ENCODE data around the gene DEFB112. TPM values are rescaled to one million over a fixed set of nuclear protein-coding genes. Genes with fewer than 3 reads are reported as not detected.

DEFB112 gene
- total RNA-seq, 4 donors from 2014 or later: not detected

GRCh38 chr6:50030350-50030749, 19.4 kb downstream of the DEFB112 start:
- WGBS, 2 donors: 85 to 89% methylated on average over 7 to 14 of the region's 14 CpGs

GRCh38 chr6:50025258-50025657, 24.5 kb downstream of the DEFB112 start:
- no peak overlapping the region for H3K4me3 ChIP-seq (ENCODE audit: low read depth, poor library complexity, severe bottlenecking)
- no peak for TF ChIP-seq CTCF (IDR thresholded peaks at IDR 0.05)
- no peak for TF ChIP-seq POLR2A (IDR thresholded peaks at IDR 0.05)
- WGBS, 2 donors: 55 to 64% methylated on average over 4 of the region's 4 CpGs
- no peak for DNase-seq (ENCODE audit: low spot score in 2 of 2)
- intact Hi-C loops (cut with DNase I; ENCODE audit: low total_unique reads): no loop called here

More at GRCh38 chr6:50030350-50030749, 19.4 kb downstream of the DEFB112 start:
- no peak for DNase-seq (ENCODE audit: low spot score in 2 of 2)
- no peak overlapping the region for H3K4me3 ChIP-seq (ENCODE audit: low read depth, poor library complexity, severe bottlenecking)
- intact Hi-C loops (cut with DNase I; ENCODE audit: low total_unique reads): no loop called here
- TF ChIP-seq CTCF (IDR thresholded peaks at IDR 0.05) (no peak), POLR2A (IDR thresholded peaks at IDR 0.05) (no peak)

DNA sequence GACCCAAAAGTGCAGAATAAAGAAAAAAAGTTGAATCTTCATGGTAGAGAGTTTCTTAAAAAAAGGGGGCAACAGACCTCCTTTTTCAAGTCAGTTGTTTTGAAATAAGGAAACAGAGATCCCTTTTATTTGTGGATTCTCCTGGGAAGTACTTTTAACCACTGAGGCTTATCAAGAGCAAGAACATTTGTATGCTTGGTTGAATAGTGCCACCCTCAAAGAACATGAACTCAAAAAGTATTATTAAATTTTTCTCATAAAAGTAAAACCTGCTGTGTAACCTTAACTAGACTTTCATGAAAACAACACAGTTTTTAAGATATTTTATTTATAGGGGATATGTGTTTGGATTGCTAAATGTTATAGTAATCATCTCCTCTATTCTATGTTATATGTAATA, 27.8 kb downstream of the DEFB112 start, which contains the start of gene DEFB110:
Gene DEFB110, minus strand, starts transcription at position 101 of the 400 bp plus-strand sequence. Its CDS starts 59 bp downstream, at position 42.
- TF ChIP-seq CTCF (IDR thresholded peaks at IDR 0.05) (no peak), POLR2A (IDR thresholded peaks at IDR 0.05) (no peak)
- intact Hi-C loops (cut with DNase I; ENCODE audit: low total_unique reads): no loop called here
- no peak within 1 kb of the TSS for H3K4me3 ChIP-seq (ENCODE audit: low read depth, poor library complexity, severe bottlenecking)
- no peak for DNase-seq (ENCODE audit: low spot score in 2 of 2)

DNA sequence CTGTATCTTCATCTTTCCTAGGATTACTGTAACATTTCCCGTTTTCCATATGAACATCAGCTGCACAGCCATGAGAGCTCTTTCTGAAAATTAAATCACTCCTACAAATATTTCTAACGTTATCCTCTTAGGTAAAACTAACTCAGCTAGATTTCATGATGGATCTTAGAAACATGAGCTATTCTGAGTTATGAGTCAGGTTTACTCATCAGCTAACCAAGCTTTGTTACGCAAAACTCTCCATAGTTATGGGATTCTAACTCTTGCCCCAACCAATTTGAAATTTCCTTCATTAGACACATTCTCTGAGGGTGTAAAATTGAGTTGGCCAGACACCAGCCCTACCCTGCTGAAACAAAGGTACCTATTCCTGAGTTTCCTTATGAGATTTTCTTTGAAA, 41.9 kb downstream of the DEFB112 start:
- no peak overlapping the region for H3K4me3 ChIP-seq (ENCODE audit: low read depth, poor library complexity, severe bottlenecking)
- WGBS, 2 donors: 60 to 76% methylated on average over 3 of the region's 3 CpGs
- TF ChIP-seq POLR2A (IDR thresholded peaks at IDR 0.05): no peak
- TF ChIP-seq CTCF (IDR thresholded peaks at IDR 0.05): no peak
- intact Hi-C loops (cut with DNase I; ENCODE audit: low total_unique reads): no loop called here
- DNase-seq (ENCODE audit: low spot score in 2 of 2): no peak

GRCh38 chr6:50003139-50003538, 46.6 kb downstream of the DEFB112 start:
- WGBS, 2 donors: 54 to 64% methylated on average over 3 of the region's 3 CpGs
- no peak overlapping the region for H3K4me3 ChIP-seq (ENCODE audit: low read depth, poor library complexity, severe bottlenecking)
- TF ChIP-seq CTCF (IDR thresholded peaks at IDR 0.05): no peak
- TF ChIP-seq POLR2A (IDR thresholded peaks at IDR 0.05): no peak
- no peak for DNase-seq (ENCODE audit: low spot score in 2 of 2)
- intact Hi-C loops (cut with DNase I; ENCODE audit: low total_unique reads): no loop called here

GRCh38 chr6:49995278-49995677, 54.5 kb downstream of the DEFB112 start:
- no peak for TF ChIP-seq CTCF (IDR thresholded peaks at IDR 0.05)
- no peak for TF ChIP-seq POLR2A (IDR thresholded peaks at IDR 0.05)
- intact Hi-C loops (cut with DNase I; ENCODE audit: low total_unique reads): no loop called here
- H3K4me3 ChIP-seq (ENCODE audit: low read depth, poor library complexity, severe bottlenecking): no peak overlapping the region
- no peak for DNase-seq (ENCODE audit: low spot score in 2 of 2)
